ENCODE data around the gene DGKB.

Gene DGKB

DNA sequence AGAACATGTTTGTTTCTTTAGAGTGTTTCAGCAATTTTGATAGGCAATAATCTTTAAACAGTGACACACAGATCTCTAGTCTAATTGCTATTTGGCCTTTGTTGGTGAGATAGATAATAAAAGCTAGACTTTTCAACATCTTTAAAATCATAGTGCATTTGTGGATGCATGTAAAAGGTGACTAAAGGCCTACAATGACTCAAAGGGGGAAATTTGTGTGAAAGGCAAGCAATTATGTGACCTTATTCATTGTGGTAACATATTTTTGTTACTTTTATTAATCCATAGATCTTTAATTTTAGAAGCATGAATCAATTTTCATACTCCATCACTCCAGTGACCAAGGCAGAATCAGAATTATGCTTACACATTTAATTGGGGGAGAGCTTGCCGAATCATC is 299.7 kb downstream of the DGKB start:
- TF ChIP-seq TAF1 (IDR thresholded peaks at IDR 0.05; ENCODE audit: low read depth) (no peak), YY1 (IDR thresholded peaks at IDR 0.05; ENCODE audit: low read depth) (no peak), FOXM1 (IDR thresholded peaks at IDR 0.05; ENCODE audit: borderline replicate concordance, low read depth) (no peak), ZBTB7A (IDR thresholded peaks at IDR 0.05; ENCODE audit: low read depth) (no peak), MAX (IDR thresholded peaks at IDR 0.05) (no peak), CREB1 (IDR thresholded peaks at IDR 0.05; ENCODE audit: low read depth) (no peak)

DNA sequence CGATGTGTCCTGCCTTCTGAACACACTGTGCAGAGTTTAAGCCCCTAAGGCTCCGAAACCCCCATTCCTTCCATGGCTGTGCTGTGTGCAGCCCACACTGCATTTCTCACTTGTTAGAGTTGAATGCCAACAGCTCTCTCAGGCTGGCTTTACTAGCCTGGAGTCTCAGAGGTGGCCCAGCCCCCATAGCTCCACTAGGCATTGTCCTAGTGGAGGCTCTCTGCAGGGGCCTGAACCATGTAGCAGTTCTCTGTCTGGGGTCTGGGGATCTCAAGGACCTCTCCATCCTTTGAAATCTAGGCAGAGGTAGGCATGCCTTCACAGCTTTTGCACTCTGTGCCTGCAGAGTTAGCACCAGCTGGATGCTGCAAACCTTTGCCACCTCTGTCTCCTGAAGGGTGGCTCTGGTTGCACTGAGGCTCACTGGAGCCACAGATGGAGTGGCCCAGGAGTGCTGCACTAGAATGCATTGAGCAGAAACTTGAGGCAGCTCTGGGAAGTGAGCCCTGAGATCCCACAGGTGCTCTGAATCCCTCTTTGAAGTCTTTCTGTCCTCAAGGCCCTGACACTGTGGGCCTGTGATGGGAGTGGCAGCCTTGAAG is 301.7 kb downstream of the DGKB start:
- no peak for TF ChIP-seq RAD21 (IDR thresholded peaks at IDR 0.05; ENCODE audit: low read depth)
- no peak for TF ChIP-seq TAF1 (IDR thresholded peaks at IDR 0.05; ENCODE audit: low read depth)
- TF ChIP-seq FOXM1 (IDR thresholded peaks at IDR 0.05; ENCODE audit: borderline replicate concordance, low read depth) = no peak
- no peak for TF ChIP-seq TCF12 (IDR thresholded peaks at IDR 0.05; ENCODE audit: low read depth)
- no peak for TF ChIP-seq YY1 (IDR thresholded peaks at IDR 0.05; ENCODE audit: low read depth)
- no peak for TF ChIP-seq CEBPB (IDR thresholded peaks at IDR 0.05)
- no peak for TF ChIP-seq TEAD4 (IDR thresholded peaks at IDR 0.05)
- TF ChIP-seq EGR1 (IDR thresholded peaks at IDR 0.05) = no peak
- TF ChIP-seq, protein P1, sequence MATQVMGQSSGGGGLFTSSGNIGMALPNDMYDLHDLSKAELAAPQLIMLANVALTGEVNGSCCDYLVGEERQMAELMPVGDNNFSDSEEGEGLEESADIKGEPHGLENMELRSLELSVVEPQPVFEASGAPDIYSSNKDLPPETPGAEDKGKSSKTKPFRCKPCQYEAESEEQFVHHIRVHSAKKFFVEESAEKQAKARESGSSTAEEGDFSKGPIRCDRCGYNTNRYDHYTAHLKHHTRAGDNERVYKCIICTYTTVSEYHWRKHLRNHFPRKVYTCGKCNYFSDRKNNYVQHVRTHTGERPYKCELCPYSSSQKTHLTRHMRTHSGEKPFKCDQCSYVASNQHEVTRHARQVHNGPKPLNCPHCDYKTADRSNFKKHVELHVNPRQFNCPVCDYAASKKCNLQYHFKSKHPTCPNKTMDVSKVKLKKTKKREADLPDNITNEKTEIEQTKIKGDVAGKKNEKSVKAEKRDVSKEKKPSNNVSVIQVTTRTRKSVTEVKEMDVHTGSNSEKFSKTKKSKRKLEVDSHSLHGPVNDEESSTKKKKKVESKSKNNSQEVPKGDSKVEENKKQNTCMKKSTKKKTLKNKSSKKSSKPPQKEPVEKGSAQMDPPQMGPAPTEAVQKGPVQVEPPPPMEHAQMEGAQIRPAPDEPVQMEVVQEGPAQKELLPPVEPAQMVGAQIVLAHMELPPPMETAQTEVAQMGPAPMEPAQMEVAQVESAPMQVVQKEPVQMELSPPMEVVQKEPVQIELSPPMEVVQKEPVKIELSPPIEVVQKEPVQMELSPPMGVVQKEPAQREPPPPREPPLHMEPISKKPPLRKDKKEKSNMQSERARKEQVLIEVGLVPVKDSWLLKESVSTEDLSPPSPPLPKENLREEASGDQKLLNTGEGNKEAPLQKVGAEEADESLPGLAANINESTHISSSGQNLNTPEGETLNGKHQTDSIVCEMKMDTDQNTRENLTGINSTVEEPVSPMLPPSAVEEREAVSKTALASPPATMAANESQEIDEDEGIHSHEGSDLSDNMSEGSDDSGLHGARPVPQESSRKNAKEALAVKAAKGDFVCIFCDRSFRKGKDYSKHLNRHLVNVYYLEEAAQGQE (IDR thresholded peaks at IDR 0.05; ENCODE audit: low read depth) = no peak
- TF ChIP-seq ZBTB7A (IDR thresholded peaks at IDR 0.05; ENCODE audit: low read depth) = no peak
- TF ChIP-seq MAX (IDR thresholded peaks at IDR 0.05) = no peak

GRCh38 chr7:14598978-14599377 is 303.6 kb downstream of the DGKB start:
- TF ChIP-seq RAD21 (IDR thresholded peaks at IDR 0.05; ENCODE audit: low read depth) = no peak
- TF ChIP-seq YY1 (IDR thresholded peaks at IDR 0.05; ENCODE audit: low read depth) = no peak
- TF ChIP-seq, protein P1 (IDR thresholded peaks at IDR 0.05; ENCODE audit: low read depth) = no peak
- no peak for TF ChIP-seq MAX (IDR thresholded peaks at IDR 0.05)
- no peak for TF ChIP-seq TEAD4 (IDR thresholded peaks at IDR 0.05)
- TF ChIP-seq FOXM1 (IDR thresholded peaks at IDR 0.05; ENCODE audit: borderline replicate concordance, low read depth) = no peak
- TF ChIP-seq TAF1 (IDR thresholded peaks at IDR 0.05; ENCODE audit: low read depth) = no peak
- no peak for TF ChIP-seq EGR1 (IDR thresholded peaks at IDR 0.05)
- TF ChIP-seq EP300 (IDR thresholded peaks at IDR 0.05; ENCODE audit: borderline replicate concordance) = no peak

DNA sequence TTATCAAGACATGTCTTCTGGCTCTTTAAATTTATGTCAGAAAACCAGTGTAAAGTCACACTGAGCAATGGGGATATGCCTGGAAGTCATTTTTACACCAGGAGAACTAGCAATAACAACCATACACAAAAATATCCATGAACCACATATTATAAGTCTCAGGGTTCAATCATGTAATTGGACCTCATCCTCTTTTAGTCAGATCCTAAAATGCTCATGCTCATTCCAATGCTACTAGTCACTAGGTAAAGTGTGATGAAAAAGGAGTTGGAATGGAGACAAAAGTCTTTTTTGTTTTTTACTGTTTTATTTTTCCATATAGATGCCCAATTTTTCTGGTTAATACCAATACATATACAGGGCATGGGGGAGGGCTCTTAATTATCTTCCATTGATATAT is 306.1 kb downstream of the DGKB start:
- TF ChIP-seq EP300 (IDR thresholded peaks at IDR 0.05; ENCODE audit: borderline replicate concordance) = no peak
- no peak for TF ChIP-seq MAX (IDR thresholded peaks at IDR 0.05)
- no peak for TF ChIP-seq ZBTB7A (IDR thresholded peaks at IDR 0.05; ENCODE audit: low read depth)
- no peak for TF ChIP-seq CREB1 (IDR thresholded peaks at IDR 0.05; ENCODE audit: low read depth)
- TF ChIP-seq, protein P2, sequence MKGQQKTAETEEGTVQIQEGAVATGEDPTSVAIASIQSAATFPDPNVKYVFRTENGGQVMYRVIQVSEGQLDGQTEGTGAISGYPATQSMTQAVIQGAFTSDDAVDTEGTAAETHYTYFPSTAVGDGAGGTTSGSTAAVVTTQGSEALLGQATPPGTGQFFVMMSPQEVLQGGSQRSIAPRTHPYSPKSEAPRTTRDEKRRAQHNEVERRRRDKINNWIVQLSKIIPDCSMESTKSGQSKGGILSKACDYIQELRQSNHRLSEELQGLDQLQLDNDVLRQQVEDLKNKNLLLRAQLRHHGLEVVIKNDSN (IDR thresholded peaks at IDR 0.05) = no peak
- TF ChIP-seq TEAD4 (IDR thresholded peaks at IDR 0.05) = no peak
- no peak for TF ChIP-seq NFIC (IDR thresholded peaks at IDR 0.05)
- no peak for TF ChIP-seq TCF12 (IDR thresholded peaks at IDR 0.05; ENCODE audit: low read depth)
- no peak for TF ChIP-seq TAF1 (IDR thresholded peaks at IDR 0.05; ENCODE audit: low read depth)
- no peak for TF ChIP-seq RAD21 (IDR thresholded peaks at IDR 0.05; ENCODE audit: low read depth)
- TF ChIP-seq YY1 (IDR thresholded peaks at IDR 0.05; ENCODE audit: low read depth) = no peak
- TF ChIP-seq EGR1 (IDR thresholded peaks at IDR 0.05) = no peak
- no peak for TF ChIP-seq FOXM1 (IDR thresholded peaks at IDR 0.05; ENCODE audit: borderline replicate concordance, low read depth)
- TF ChIP-seq, protein P1 (IDR thresholded peaks at IDR 0.05; ENCODE audit: low read depth) = no peak
- TF ChIP-seq CEBPB (IDR thresholded peaks at IDR 0.05) = no peak

All from Ishikawa (cell line).